Endometrium (tissue), 2 donors: ENCODE measurements around the gene EMC9.
A peak's percentile ranks its signal among the peaks of the same experiment; 100 is the strongest.

Experiments used
- FAIRE-seq: peaks from 2 replicates; lab custom pipeline; 2012; peaks lifted over from hg19 to GRCh38; lab: Jason Lieb, UNC
- donor health status: control.
- donor health status: control.

EMC9 gene

DNA sequence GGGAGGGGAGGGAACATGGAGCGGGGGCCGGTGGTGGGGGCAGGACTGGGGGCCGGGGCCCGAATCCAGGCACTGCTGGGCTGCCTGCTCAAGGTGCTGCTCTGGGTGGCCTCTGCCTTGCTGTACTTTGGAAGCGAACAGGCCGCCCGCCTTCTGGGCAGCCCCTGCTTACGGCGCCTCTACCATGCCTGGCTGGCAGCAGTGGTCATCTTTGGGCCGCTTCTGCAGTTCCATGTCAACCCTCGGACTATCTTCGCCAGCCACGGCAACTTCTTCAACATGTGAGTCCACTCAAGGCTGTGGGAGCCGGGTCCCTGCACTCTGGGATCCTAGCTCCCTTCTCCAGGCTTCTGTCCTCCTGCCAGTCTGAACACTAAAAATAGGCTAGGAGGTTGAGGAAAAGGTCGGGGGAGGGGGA lies 9.8 kb downstream of the EMC9 start:
- FAIRE-seq, result no peak

DNA sequence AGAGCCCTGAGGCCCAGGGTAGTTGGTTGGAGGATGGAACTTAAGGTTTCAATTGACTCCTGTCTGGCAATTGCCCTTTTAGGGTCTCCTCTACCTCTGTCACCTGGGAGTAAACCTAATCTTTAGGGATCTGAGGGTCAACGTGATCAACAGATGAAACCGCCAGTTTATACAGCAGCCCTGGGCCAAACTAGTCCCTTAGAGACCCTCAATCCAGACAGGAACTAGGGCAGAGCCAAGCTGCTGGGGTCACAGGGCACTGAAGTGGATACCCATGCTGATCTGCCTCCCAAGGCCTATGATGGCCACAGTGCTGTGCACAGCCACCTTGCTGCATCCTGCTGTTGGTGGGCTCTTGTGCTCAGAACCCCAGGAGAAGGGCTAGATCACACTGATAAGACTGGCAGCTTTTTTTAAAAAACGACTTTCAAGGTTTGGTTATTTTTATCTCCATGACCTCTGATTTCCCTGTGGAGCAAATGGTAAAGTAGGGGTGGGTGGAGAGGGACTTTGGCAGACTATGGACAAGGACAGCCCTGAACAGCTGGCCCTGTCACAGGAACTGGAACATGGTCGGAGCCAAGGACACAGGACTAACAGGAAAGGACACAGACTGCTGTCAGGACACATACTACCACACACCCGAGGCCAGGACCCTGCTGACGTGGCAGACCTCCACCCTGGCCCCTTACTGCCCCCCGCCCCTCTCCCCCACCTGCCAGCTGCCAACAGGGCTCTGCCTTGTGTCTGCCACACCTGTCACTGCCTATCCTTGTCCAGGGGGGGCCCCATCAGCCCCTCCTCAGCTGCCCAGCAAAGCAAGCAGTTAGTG lies 10.5 kb downstream of the EMC9 start:
- no peak for FAIRE-seq

DNA sequence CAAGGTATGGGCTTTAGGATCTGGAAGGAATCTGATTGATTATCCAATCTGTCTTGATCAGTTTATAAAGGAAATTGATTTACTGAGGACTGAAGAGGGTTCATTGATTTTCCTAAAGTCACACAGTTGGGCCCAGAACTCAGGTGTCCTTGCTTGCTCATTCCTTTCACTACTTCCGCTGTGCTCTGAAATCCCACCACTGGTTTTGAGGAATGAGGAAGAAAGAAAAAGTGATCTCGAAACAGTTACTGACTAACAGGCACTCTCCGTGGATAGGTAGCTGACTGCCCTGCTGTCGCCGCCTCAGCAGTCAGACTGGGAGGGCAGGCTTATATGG lies 11.0 kb downstream of the EMC9 start, which contains the start of gene FITM1:
Gene FITM1, plus strand, starts transcription at position 280 of the 337 bp plus-strand sequence. CDS start 905 bp downstream, outside the sequence.
- FAIRE-seq, result no peak

DNA sequence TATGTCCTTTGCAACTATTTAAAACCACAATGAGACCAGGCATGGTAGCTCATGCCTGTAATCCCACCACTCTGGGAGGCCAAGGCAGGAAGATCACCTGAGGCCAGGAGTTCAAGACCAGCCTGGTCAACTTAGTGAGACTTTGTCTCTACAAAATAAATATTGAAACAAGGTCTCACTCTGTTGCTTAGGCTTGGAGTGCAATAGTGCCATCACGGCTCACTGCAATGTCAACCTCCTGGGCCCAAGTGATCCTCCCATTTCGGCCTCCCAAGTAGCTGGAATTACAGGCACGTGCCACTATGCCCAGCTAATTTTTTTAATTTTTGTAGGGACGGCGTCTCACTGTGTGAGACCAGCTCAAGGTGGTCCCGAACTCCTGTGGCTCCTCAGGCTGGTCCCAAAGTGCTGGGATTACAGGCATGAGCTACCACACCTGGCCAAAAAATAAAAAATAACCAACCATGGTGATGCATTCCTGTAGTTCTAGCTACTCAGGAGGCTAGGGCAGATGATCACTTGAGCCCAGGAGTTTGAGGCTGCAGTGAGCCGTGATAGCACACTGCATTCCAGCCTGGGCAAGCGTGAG lies 11.9 kb downstream of the EMC9 start:
- FAIRE-seq, result no peak

DNA sequence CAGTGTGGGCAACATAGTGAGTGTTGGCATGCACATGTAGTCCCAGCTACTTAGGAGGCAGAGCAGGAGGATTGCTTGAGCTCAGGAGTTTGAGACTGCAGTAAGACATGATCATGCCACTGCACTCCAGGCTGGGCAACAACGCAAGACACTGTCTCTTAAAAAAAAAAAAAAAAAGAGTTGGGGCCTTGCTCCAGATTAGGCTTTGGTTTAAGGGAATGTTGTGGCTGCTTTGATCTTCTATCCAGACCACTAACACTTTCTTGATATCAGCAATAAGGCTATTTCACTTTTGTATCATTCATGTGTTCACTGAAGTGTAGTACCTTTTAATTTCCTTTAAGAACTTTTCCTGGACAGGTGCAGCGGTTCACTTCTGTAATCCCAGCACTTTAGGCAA lies 13.7 kb downstream of the EMC9 start:
- FAIRE-seq, result no peak

DNA sequence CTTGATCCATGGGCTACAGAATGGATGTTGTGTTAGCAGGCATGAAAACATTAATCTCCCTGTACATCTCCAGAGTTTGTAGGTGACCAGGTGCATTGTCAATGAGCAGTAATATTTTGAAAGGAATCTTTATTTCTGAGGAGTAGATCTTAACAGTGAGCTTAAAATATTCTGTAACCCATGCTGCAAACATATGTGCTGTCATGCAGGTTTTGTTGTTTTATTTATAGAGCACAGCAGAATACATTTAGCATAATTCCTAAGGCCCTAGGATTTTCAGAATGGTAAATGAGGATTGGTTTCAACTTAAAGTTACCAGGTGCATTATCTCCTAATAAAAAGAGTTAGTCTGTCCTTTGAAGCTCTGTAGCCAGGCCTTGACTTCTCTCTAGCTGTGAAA lies 14.5 kb downstream of the EMC9 start:
- no peak for FAIRE-seq

DNA sequence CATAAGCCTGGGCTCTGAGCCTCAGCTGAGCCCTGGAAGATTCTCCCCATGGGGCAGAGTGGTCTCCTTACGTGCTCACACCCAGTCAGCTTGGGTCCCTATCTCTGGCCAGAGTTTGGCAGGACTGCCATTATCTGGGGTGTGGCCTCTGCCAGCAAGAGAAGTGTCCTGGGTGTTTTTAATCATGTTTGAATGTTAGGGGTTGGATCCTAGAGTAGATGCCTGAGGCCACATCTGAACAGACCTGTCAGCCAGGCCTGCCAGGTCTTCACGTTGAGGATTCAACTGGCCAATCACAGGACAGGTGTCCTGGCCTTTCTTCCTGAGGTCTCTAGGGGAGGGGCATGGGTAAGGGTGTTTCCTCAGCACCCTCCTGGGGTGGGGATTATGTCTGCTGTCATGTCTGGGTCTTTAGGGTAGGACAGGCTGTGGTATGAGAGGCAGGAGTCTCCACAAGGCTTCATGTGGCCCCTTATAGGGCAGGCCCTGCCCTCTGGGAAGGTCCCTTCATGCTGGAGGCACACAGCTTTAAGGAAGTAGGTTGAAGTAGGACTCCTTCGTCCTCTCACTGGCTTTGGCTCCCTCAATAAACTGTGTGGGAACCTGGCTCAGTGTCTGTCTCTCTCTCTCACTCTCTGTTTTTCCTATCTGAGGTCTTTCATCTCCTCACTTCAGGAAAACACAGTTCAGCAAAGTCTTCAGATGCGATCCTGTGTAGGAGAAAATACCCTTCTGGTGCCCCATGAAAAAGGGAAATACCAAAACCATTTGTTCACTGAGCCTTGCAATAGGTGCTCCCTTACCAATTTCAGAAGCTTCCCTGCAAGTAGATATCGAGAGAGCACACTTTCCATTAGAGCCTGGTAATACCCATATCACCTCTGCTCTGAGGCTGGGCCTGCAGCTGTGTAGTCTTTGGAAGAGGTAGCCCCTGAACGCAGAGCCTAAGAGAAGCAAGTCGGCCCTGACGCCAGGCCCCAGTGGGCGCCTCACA lies 17.7 kb downstream of the EMC9 start:
- no peak for FAIRE-seq

DNA sequence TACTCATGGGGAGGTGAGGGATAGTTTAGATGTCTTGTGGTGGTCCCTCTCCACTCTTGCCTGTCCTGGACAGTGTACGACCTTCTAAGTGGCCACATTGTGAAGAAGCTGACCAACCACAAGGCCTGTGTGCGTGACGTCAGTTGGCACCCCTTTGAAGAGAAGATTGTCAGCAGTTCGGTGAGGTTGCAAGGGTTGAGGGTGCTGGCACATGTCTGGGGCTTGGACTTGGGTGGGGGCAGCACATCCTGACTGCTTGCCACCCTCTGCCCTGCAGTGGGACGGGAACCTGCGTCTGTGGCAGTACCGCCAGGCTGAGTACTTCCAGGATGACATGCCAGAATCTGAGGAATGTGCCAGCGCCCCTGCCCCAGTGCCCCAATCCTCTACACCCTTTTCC lies 18.5 kb downstream of the EMC9 start:
- FAIRE-seq, result no peak

DNA sequence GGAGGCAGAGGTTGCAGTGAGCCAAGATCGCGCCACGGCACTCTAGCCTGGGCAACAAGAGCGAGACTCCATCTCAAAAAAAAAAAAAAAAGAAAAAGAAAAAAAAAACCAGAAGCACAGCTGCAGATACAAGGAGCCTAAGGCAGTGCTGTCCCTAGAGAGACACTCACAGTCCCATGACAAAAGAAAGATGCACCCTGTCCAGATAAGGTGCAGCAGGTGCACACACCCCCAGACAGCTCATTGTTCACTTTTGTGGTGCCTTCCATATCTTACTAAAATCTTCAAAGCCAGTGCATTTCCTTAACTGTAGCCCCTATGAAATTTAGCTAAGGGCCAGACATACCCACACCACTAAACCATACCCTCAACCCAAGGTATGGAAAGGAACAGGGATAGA lies 19.0 kb downstream of the EMC9 start:
- FAIRE-seq, result no peak

DNA sequence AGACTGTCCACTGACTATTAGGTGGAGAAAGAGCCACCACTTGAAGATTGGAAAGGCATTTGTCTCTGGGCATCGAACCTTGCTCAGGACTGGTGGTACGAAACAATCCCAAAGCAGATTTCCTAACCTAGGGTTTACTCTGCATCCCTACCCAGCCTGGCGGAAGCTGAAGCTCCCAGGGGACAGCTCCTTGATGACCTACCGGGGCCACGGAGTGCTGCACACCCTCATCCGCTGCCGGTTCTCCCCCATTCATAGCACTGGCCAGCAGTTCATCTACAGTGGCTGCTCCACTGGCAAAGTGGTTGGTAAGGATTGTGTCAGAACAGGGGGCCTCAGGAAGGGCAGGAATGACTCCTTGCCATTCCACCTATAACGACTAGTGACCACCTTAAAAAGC lies 20.2 kb downstream of the EMC9 start:
- no peak for FAIRE-seq

DNA sequence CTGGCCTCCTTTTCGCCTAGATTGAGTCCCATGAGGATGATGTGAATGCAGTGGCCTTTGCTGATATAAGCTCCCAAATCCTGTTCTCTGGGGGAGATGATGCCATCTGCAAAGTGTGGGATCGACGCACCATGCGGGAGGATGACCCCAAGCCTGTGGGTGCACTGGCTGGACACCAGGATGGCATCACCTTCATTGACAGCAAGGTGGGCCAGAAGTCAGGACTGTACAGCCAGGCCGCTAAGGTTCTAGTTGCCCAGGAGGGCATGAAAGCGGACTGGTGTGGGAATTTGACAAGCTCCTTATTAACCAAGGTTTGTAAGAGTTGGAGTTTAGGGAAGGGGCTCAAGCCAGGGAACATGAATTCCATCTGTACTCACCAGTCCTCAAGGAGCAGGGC lies 21.7 kb downstream of the EMC9 start:
- no peak for FAIRE-seq

DNA sequence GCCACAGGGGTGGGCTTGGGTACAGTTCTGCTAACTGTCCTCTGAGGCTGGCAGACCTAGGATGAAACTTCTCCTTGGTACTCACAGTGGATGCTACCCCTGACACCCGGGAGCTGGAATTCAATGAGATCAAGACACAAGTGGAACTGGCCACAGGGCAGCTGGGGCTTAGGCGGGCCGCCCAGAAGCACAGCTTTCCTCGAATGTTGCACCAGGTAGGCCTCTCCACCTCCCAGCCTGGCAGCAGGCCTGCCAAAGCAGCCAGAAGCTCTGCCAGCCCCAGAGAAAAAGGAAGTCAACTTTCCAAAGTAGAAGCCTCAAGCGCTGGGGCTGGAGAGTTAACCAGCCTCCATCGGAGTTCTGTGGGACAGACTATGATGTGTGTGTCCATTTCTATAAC lies 24.2 kb downstream of the EMC9 start:
- FAIRE-seq, result no peak

DNA sequence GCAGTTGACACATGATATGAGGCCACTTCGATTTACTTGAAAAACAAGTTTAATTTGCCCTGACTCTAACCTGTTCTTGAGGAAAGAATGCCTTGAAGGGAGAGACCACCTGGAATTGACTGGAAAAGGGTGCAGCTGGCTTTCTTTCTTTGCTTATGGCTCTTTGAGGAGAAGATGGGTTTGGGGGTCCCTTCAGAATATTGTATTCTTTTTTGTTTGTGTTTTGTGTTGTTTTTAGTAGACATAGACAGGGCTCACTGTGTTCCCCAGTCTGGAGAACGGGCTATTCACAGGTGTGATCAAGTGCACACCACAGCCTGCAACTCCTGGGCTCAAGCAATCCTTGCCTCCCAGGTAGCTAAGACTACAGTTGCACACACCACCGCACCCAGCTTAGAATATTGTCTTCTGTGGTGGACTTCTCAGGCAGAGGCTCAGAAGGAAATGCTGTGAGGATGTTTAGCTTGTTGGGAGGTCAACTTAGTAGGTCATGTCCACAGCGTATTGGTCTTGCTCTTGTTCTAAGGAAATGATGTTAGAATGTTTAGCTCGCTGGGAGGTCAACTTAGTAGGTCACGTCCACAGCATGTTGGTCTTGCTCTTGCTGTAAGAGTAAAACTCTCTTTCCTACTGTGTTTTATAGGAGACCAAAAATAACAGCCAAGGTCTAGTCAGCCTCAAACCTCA lies 25.1 kb downstream of the EMC9 start:
- FAIRE-seq, result no peak

DNA sequence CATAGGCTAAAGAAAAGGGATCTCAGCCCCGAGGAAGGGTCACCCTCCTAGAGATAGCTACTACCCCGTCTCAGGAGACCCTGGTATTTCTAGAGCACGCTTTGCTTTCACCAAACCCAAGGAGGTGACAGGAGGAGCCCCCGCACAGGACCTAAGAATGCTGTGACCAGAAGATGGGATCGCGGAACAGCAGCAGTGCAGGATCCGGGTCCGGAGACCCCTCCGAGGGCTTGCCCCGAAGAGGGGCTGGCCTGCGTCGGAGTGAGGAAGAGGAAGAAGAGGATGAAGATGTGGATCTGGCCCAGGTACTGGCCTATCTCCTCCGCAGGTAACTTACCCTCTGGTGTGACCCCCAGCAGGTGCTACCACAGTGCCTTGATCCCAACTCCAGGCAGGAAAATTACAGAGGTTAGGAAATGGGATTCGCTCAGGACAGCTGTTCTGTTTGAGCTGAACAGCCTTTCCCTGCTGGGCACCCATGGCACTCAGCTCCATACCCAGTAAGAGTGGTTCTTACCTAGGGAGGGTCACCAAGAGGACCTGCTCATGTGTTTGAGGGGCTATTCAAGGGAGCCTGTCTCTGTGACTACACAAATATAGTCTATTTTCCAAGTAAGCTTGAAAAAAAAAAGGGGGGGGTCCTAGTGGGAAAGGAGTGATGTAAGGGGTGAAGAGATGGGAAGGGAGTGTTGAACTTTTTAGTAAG lies 25.8 kb downstream of the EMC9 start:
- FAIRE-seq, result no peak

DNA sequence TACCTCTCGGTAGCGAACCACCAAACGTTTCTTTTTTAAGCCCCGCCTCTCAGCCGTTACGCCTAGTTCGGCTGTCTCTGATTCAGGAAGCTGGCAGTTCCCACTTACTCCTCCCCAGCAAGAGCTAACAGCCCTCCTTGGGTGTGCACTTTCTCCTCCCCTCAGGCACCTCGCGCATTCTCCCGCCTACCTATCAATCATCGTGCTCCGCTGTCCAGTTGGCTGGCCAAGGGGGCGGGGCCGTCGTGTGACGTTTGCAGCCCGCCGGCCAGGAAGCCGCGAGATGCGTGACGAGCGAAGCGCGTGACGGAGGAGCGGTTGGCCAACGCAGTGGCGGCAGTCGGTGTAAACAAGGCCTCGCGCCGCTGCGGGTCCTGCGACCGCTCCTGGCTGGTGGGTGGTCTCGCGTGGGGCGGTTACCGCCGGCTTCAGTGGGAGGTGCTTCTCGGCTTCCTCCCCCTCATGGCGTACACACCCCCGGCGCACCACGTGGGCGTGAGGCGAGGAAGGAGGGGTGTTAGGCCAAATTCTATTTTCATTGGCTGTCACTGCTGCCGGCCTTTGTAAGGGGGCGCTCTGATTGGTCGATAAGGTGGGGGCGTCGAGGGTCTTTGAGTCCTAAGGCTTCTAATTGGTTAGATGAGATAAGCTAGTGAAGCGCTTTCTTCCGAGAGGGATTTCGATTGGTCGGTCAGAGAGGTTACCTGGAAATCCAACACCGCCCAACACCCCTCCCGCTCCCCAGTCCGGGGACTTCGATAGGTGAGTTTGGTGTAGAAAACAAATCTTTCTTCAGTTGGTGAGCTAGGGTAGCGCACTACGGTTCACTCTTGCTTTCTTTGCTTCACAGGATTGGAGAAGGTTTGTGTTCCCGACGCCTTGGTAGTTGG lies 26.6 kb downstream of the EMC9 start, which contains the start of the genes DCAF11 and NRL:
Gene DCAF11, plus strand, starts transcription at position 246 of the 890 bp plus-strand sequence. CDS start 818 bp downstream, outside the sequence.
Gene NRL, minus strand, starts transcription at position 418 of the 890 bp plus-strand sequence. CDS start 32,101 bp downstream, outside the sequence.
- peak; percentile 93 for FAIRE-seq

DNA sequence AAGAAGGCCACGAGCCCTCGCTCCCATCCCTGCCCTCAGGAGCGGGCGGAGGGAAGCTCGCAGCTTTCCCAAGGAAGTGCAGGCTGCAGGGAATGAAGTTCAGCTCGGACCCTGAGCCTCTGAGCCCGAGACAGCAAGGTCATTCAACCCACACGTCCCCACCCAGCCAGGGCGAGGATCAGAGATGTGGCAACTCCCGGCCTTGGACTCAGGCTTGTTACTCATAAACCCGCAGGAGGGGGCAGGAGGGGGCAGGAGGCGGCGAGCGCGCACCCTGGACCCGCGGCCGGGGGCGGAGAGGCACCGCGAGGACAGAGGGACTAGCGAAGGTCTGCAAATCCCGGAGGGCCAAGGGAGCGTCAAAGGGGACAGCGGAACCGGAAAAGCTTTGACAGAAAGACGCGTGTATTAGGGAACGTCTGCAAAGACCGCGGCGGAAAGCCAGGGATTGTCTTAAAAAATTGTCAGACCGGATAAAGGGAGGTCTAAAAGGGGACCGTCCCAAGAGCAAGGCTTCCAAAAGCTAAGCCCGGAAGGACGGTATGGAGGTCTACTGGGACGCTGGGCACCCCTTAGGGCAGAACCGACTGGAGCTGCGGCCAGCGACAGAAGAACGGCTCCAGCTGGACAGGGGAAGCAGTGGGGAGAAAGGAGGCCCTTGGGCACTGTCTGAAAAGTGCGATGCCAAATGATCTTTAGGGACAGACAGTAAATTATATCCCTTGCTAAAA lies 27.4 kb downstream of the EMC9 start:
- no peak for FAIRE-seq

DNA sequence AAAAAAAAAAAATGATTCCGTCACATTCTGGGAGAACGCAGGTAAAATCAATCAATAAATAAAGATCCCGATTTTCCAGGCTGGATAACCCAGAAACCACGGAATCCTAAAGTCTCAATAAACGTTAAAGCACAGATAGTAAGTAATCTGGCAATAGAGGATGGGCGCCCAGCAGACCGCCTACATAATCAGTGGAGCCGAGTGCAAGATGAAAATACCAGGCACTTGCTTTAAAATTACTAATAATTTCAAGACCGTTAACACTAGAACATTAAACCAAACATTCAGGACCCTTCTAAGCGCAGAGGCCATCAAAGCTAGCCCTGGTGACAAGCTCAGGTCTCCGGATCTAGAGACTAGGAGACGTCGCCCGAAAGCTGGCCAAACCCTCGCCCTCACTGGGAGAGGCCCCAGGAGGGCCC lies 28.0 kb downstream of the EMC9 start:
- FAIRE-seq, result no peak

DNA sequence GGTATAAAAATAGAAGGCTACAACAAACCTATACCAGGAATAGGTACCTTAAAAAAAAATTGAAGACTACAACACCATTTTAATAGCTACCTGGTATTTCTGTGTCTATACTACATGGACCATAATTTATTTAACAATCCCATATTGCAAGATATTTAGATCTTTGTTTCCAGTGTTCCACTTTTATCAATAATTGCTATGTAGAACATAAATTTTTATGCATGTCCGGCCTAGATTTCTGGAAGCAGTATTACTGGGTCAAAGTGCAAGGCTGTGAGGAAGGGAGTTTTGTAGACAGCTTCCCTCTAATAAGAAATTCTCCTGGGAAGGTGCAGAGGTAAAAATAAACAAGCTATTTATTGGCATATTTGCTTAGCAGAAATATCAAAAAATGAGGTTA lies 30.9 kb downstream of the EMC9 start:
- FAIRE-seq, result no peak

DNA sequence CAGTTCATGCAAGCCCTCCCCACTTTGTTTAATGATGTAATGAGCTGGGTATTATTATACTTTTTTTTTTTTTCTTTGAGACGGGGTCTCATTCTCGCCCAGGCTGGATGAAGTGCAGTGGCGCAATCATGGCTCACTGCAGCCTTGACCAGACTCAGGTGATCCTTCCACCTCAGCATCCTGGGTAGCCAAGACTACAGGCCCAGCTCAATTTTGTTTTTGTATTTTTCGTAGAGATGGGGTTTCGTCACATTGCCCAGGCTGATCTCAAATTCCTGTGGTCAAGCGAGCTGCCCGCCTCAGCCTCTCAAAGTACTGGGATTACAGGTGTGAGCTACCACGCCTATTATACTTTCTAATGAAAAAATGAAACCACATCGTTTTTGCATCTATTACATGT lies 31.3 kb downstream of the EMC9 start:
- FAIRE-seq, result no peak
